GM19099 (cell line): ENCODE measurements around the gene TRIO.

Experiments
- POLR2A ChIP-seq: IDR thresholded peaks from 3 replicates; pipeline ENCODE4 v1.6.1; 2011; ENCODE audit warnings: low read depth; ENCODE audit not compliant: insufficient read length; ENCODE audit errors: extremely low read depth

The TRIO gene

GRCh38 chr5:14195588-14195987, 52.4 kb downstream of the TRIO start:
- no peak for TF ChIP-seq POLR2A

- no peak for TF ChIP-seq POLR2A
Observed at GRCh38 chr5:14197056-14197455, 53.9 kb downstream of the TRIO start.

- no peak for TF ChIP-seq POLR2A
Observed at GRCh38 chr5:14199902-14200301, 56.8 kb downstream of the TRIO start.

- no peak for TF ChIP-seq POLR2A
Observed at GRCh38 chr5:14200312-14200990, 57.3 kb downstream of the TRIO start.

GRCh38 chr5:14201325-14202045, 58.3 kb downstream of the TRIO start:
- TF ChIP-seq POLR2A: no peak

GRCh38 chr5:14202462-14202861, 59.3 kb downstream of the TRIO start:
- TF ChIP-seq POLR2A: no peak

GRCh38 chr5:14204011-14204670, 61.0 kb downstream of the TRIO start:
- no peak for TF ChIP-seq POLR2A

GRCh38 chr5:14204785-14205321, 61.7 kb downstream of the TRIO start:
- TF ChIP-seq POLR2A: no peak

GRCh38 chr5:14206028-14206725, 63.0 kb downstream of the TRIO start:
- no peak for TF ChIP-seq POLR2A

- peak; percentile 59 for TF ChIP-seq POLR2A
Observed at GRCh38 chr5:14208071-14209021, 65.2 kb downstream of the TRIO start.

- no peak for TF ChIP-seq POLR2A
Observed at GRCh38 chr5:14209222-14209822, 66.2 kb downstream of the TRIO start.

GRCh38 chr5:14209836-14210235, 66.7 kb downstream of the TRIO start:
- TF ChIP-seq POLR2A: no peak

- no peak for TF ChIP-seq POLR2A
Observed at GRCh38 chr5:14210729-14211128, 67.6 kb downstream of the TRIO start.

- peak; percentile 48 for TF ChIP-seq POLR2A
Observed at GRCh38 chr5:14211818-14212803, 69.0 kb downstream of the TRIO start.
